Natural killer cell (primary cell): ENCODE measurements around the gene FOXQ1. TPM values are rescaled to one million over a fixed set of nuclear protein-coding genes. Genes with fewer than 3 reads are reported as not detected.

Experiments
- ATAC-seq, 3 donors: fragments of 150-1000 bp in 2 of 3; fragments of 200-7000 bp in 1 of 3; cut with Tn5 transposase; 1 replicate in 1 of 3; 2 replicates in 2 of 3; pipeline ENCODE4 v1.10.0; 2021; ENCODE audit warnings: mild to moderate bottlenecking in 2 of 3, moderate library complexity in 2 of 3
- DNase-seq, 2 donors: peaks; one replicate each; pipeline versions ENCODE4 v3.0.0 to v3.0.0-alpha.2; 2013 to 2021; ENCODE audit warnings: mixed read lengths in 1 of 2
- H3K27ac ChIP-seq: one replicate; pipeline ENCODE4 v1.5.1; 2013; ENCODE audit warnings: mild to moderate bottlenecking, low read length
- H3K27me3 ChIP-seq: one replicate; pipeline ENCODE4 v1.6.1; 2013; ENCODE audit warnings: low read length; ENCODE audit not compliant: control insufficient read depth, insufficient read depth
- H3K36me3 ChIP-seq: one replicate; pipeline ENCODE4 v1.6.1; 2013; ENCODE audit warnings: low read length; ENCODE audit not compliant: control insufficient read depth, insufficient read depth
- H3K4me1 ChIP-seq: one replicate; pipeline ENCODE4 v1.6.1; 2013; ENCODE audit warnings: low read length; ENCODE audit not compliant: control insufficient read depth, insufficient read depth
- H3K4me3 ChIP-seq: one replicate; pipeline ENCODE4 v1.5.1; 2013; ENCODE audit warnings: low read length
- H3K9me3 ChIP-seq: one replicate; pipeline ENCODE4 v1.6.1; 2013; ENCODE audit warnings: low read length; ENCODE audit not compliant: control insufficient read depth, insufficient read depth
- H3K27ac Mint-ChIP-seq, 2 donors: one replicate each; pipeline ENCODE4 v1.8.0; 2022; ENCODE audit warnings: mild to moderate bottlenecking in 2 of 2, mixed read lengths in 2 of 2, moderate library complexity in 1 of 2
- H3K27me3 Mint-ChIP-seq, 2 donors: one replicate each; pipeline ENCODE4 v1.8.0; 2022; ENCODE audit warnings: low read depth in 2 of 2, mixed read lengths in 2 of 2
- H3K36me3 Mint-ChIP-seq: one replicate; pipeline ENCODE4 v1.8.0; 2022; ENCODE audit warnings: mixed read lengths
- H3K4me1 Mint-ChIP-seq, 2 donors: one replicate each; pipeline ENCODE4 v1.8.0; 2022; ENCODE audit warnings: mixed read lengths in 2 of 2
- H3K4me3 Mint-ChIP-seq: one replicate; pipeline ENCODE4 v1.8.0; 2022; ENCODE audit warnings: mild to moderate bottlenecking, moderate library complexity, mixed read lengths
- H3K9me3 Mint-ChIP-seq, 2 donors: one replicate each; pipeline ENCODE4 v1.8.0; 2022; ENCODE audit warnings: mixed read lengths in 2 of 2
- WGBS: methylation state at CpG from one replicate; pipeline ENCODE4 v1.1.7; 2013; ENCODE audit warnings: missing lambda C conversion rate; ENCODE audit not compliant: insufficient coverage; 5-methylcytosine and 5-hydroxymethylcytosine counted together
- intact Hi-C: fragments of 100-400 bp; cut with micrococcal nuclease; formaldehyde crosslinking; loops from one replicate; pipeline ENCODE4 v1.14.2; 2022
- total RNA-seq, 4 donors: library from RNA; stranded (reverse); fragments of 120-200 nt in 1 of 4; gene quantifications; one replicate each; pipeline versions ENCODE4 v1.2.3 to v1.2.4, GENCODE V29; 2013 to 2022
- TF ChIP-seq, protein P1 (sequence below): fragments of 200-600 bp; IDR thresholded peaks from one replicate; pipeline ENCODE4 v1.8.0; 2022; ENCODE audit warnings: antibody characterized with exemption

FOXQ1 gene
- total RNA-seq, 3 donors from 2014 or later (not counting 1 experiment from before 2014, with no cell fraction given): not detected

- no peaks in the 10 kb centered on the region for H3K9me3 Mint-ChIP-seq
- H3K9me3 ChIP-seq: no peaks in the 10 kb centered on the region
- H3K27ac ChIP-seq: no peak overlapping the region
- H3K27me3 Mint-ChIP-seq: peaks cover 32 to 51% of the 10 kb centered on the region in 2 donors
- no peak overlapping the region for H3K4me3 Mint-ChIP-seq
- no peak overlapping the region for H3K4me3 ChIP-seq
- no peaks in the 10 kb centered on the region for H3K4me1 Mint-ChIP-seq
- 90% methylated on average over 9 of the region's 9 CpGs for WGBS
- no peak for ATAC-seq
- H3K4me1 ChIP-seq: no peaks in the 10 kb centered on the region
- no peaks in the 10 kb centered on the region for H3K36me3 Mint-ChIP-seq
- TF ChIP-seq, protein P1, sequence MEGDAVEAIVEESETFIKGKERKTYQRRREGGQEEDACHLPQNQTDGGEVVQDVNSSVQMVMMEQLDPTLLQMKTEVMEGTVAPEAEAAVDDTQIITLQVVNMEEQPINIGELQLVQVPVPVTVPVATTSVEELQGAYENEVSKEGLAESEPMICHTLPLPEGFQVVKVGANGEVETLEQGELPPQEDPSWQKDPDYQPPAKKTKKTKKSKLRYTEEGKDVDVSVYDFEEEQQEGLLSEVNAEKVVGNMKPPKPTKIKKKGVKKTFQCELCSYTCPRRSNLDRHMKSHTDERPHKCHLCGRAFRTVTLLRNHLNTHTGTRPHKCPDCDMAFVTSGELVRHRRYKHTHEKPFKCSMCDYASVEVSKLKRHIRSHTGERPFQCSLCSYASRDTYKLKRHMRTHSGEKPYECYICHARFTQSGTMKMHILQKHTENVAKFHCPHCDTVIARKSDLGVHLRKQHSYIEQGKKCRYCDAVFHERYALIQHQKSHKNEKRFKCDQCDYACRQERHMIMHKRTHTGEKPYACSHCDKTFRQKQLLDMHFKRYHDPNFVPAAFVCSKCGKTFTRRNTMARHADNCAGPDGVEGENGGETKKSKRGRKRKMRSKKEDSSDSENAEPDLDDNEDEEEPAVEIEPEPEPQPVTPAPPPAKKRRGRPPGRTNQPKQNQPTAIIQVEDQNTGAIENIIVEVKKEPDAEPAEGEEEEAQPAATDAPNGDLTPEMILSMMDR: no peak
- no peak for DNase-seq
- intact Hi-C loops: no loop called here
- no peak overlapping the region for H3K27ac Mint-ChIP-seq
- no peaks in the 10 kb centered on the region for H3K27me3 ChIP-seq
- H3K36me3 ChIP-seq: no peaks in the 10 kb centered on the region
Measured at GRCh38 chr6:1362643-1363042, 50.7 kb downstream of the FOXQ1 start.

GRCh38 chr6:1363298-1363697 is 51.4 kb downstream of the FOXQ1 start:
- ATAC-seq: no peak
- H3K9me3 ChIP-seq: no peaks in the 10 kb centered on the region
- TF ChIP-seq, protein P1: no peak
- no peak overlapping the region for H3K27ac ChIP-seq
- no peak overlapping the region for H3K4me3 ChIP-seq
- Mint-ChIP-seq H3K27ac (no peak overlapping the region), H3K4me3 (no peak overlapping the region), H3K9me3 (no peaks in the 10 kb centered on the region), H3K27me3 (peaks cover 36 to 58% of the 10 kb centered on the region in 2 donors), H3K36me3 (no peaks in the 10 kb centered on the region), H3K4me1 (no peaks in the 10 kb centered on the region)
- no peaks in the 10 kb centered on the region for H3K36me3 ChIP-seq
- no peak for DNase-seq
- no peaks in the 10 kb centered on the region for H3K4me1 ChIP-seq
- no peaks in the 10 kb centered on the region for H3K27me3 ChIP-seq
- intact Hi-C loops: no loop called here
- 84% methylated on average over 2 of the region's 4 CpGs for WGBS

- WGBS: 60% methylated on average over 16 of the region's 16 CpGs
- peak in 1 of 2 donors; percentile 15 for DNase-seq
- H3K27ac Mint-ChIP-seq: no peak overlapping the region
- H3K4me3 ChIP-seq: no peak overlapping the region
- intact Hi-C loops: no loop called here
- H3K4me1 ChIP-seq: no peaks in the 10 kb centered on the region
- H3K36me3 ChIP-seq: no peaks in the 10 kb centered on the region
- no peaks in the 10 kb centered on the region for H3K9me3 ChIP-seq
- H3K27ac ChIP-seq: no peak overlapping the region
- H3K4me3 Mint-ChIP-seq: no peak overlapping the region
- TF ChIP-seq, protein P1: no peak
- H3K27me3 Mint-ChIP-seq: peaks cover 39 to 62% of the 10 kb centered on the region in 2 donors
- H3K36me3 Mint-ChIP-seq: no peaks in the 10 kb centered on the region
- no peak for ATAC-seq
- H3K9me3 Mint-ChIP-seq: no peaks in the 10 kb centered on the region
- no peaks in the 10 kb centered on the region for H3K4me1 Mint-ChIP-seq
- no peaks in the 10 kb centered on the region for H3K27me3 ChIP-seq
Measured at GRCh38 chr6:1363729-1364572, 52.1 kb downstream of the FOXQ1 start.

Other genes starting within 250 kb of the FOXQ1 start
- not detected for gene FOXF2, start 77.5 kb downstream of the FOXQ1 start, total RNA-seq